Stimulated activated CD8-positive, alpha-beta memory T cell treated with anti-CD3 and anti-CD28 coated beads, Interleukin-12 subunit alpha, Interleukin-12 subunit beta, amount 100 ng/mL, for 24 hours (primary cell): Measurements from ENCODE around the gene MLPH.

Source experiments
- DNase-seq: peaks from one replicate; pipeline ENCODE4 v3.0.0-alpha.2; 2020; ENCODE audit errors: extremely low read depth

Gene MLPH

DNA sequence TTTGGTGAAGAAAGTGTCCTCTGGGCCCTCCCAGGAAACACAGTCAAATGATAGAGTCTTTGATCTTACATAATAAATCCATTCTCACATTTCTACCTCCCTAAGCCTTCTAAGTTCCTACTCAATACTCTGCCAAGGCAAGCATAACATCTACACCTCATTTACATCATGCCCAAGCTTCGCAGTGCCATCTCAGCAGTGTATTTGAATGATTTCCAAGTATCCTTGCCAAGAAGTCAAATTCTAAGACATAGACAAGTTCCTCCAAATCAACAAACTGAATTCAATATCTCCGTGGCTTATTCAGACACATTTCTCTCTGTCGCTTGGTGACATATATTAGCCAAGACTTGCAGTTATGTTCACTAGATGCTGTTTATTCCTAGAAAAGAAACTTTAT lies 8.1 kb upstream of the MLPH start:
- no peak for DNase-seq

GRCh38 chr2:237479747-237480146 lies 7.3 kb upstream of the MLPH start:
- DNase-seq = no peak

DNA sequence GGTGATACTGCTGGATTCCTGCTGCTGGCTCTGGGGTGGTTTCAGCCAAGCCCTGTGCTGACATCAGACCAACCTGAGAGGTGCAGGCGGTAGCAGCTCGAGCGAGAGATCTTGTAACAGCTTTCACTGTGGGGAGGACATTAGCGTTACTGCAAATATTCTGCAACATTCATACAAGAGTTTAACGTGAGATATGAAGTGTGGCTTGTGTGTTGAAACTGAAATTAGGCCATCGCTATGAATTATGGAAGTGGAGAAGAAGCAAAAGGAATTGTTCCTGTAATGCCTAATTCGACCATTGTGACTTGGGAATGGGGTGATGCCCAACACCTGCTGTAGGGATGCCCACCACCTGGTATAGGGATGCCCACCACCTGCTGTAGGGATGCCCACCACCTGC lies 6.5 kb upstream of the MLPH start:
- no peak for DNase-seq

- no peak for DNase-seq
Observed at GRCh38 chr2:237480988-237481525, 6.0 kb upstream of the MLPH start.

GRCh38 chr2:237482485-237482884 lies 4.6 kb upstream of the MLPH start:
- no peak for DNase-seq

GRCh38 chr2:237483018-237483731 lies 3.9 kb upstream of the MLPH start:
- no peak for DNase-seq

- no peak for DNase-seq
Observed at GRCh38 chr2:237485304-237485703, 1.7 kb upstream of the MLPH start.

DNA sequence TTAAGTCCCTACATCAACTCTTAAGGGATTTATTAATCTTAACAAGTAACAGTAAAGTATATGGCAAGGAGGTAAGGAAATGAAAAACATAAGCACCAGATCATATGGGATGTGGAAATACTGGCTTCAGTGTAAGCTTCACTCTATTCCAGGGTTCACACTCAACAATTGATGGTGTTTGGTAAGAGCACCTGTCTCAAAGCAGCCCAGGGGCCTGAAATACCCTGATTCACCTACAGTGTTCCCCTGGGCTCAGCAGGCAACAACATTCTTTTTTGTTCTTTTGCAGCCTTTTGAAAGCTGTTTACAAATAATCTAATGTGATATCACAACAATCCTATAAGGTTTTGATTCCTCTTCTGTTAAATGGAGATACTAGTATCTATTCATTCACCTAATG lies 1.2 kb upstream of the MLPH start:
- DNase-seq = no peak

GRCh38 chr2:237486334-237486818 lies 675 bp upstream of the MLPH start:
- no peak for DNase-seq

- no peak for DNase-seq
Observed at GRCh38 chr2:237487496-237487895, 445 bp downstream of the MLPH start.

GRCh38 chr2:237488295-237488694 lies 1.2 kb downstream of the MLPH start:
- DNase-seq = no peak

DNA sequence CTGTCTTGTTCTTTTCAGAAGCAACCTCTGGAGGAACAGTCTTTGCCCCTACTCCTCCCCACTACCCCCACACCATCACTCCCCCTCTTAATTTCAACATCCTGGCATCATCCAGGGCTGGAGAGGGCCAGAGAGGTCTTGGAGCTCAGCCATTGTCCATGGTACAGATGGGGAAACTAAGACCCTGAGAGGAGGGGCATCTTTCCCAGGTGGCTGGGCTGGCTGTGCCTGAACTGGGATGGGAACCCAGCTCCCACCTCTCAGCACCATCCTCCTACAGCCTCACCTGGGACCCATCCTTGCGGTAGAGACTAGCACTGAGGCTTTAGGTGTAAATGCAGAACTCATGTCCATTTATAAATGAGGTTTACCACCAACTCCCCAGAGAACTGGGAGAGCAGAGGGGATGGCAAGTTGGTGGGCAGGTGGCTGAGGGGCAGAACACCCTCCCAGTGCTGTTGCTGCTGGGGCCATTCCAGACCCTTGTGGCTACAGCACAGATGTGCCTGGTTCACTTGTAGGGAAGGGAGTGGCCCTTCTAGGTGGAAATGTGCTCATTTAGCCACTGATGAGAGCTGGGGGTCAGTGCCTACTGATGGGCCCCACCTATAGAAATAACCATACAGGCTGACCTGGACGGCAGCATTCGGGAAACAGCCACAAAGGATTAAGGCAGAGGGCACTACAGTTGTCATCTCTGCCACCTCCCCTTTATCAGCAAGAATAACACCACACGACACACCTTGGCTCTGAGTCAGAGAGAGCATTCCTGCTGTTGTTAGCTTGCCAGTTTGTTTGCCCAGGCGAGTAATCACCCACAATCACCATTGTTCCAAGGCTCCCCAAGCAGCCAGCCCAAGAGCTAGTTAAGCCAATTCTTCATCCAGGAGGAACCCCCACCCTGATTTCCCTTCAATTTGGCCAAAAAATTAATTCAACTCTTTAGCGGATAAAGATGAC lies 2.1 kb downstream of the MLPH start:
- no peak for DNase-seq

GRCh38 chr2:237490009-237490711 lies 3.1 kb downstream of the MLPH start:
- DNase-seq = no peak

- no peak for DNase-seq
Observed at GRCh38 chr2:237490795-237491194, 3.7 kb downstream of the MLPH start.

DNA sequence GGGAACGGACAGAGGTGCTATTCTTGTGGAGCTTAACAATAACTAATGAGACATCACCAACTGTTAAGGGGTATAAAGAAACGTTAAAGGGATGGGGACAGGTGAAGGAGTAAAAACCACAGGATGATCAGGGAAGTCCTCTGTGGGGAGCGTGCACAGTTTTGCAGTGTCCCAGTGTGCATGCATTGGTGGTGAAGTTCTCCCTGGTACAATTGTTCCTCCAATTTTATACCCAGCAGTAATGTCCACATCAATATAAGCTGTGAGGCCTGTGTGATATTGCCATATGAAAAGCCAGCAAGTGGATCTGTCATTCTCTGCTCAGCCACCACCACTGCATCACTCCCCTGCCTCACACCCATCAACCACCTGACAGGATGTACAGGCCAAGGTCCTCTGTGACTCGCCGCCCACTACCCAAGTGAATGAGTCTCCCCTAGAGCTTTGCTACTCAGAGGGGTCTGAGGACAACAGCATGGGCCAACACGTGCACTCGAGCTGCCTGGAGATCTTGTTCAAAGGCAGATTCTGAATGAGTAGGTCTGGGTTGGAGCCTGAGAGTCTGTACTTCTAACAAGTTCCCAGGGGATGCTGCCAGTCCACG lies 4.6 kb downstream of the MLPH start:
- DNase-seq = no peak

GRCh38 chr2:237492137-237492890 lies 5.3 kb downstream of the MLPH start:
- DNase-seq = no peak

DNA sequence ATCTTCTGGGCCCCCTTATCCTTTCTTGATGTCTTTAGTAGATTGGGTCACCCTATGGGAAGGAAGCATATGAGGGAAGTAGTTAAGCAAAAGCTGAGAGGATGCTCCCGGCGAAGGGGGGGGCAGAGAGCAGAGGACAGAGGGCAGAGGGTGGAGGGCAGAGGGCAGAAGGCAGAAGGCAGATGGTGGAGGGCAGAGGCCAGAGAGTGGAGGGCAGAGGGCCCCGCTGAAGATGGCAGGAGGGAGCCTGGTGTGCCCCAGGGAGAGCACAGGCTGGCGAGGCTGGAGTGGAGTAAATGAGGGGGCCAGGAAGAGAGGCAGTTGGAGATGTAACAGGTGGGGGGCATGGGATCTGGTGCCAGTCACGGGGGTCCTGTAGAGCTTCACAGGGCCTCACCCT lies 7.0 kb downstream of the MLPH start:
- no peak for DNase-seq

DNA sequence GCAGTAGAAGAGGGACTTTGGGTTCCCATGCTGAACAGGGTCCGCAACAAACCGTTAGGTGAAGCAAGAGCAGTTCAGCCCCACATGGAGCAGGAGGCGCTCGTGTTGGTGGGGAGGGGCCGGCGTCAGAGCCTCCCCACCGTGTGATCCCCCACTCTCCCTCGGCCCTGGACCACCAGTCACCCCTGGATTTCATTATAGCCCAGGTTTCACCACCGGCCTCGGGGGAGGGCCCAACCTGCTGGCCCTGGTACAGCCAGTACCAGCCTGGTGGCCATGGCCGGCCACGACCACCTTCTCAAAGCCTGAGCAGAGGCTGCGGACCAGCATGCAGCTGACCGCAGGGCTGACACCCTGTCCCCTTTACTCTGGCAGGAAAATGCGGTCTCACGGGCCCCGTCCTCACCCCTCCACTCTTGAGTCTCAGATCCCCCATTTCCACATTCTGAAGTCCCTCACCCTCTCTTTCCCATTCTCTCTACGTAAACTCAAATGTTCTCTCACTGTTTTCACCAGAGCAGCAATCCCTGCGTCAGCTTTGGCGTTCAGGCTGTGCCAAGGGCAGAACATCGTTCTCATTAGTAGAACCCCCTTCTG lies 8.6 kb downstream of the MLPH start:
- no peak for DNase-seq

DNA sequence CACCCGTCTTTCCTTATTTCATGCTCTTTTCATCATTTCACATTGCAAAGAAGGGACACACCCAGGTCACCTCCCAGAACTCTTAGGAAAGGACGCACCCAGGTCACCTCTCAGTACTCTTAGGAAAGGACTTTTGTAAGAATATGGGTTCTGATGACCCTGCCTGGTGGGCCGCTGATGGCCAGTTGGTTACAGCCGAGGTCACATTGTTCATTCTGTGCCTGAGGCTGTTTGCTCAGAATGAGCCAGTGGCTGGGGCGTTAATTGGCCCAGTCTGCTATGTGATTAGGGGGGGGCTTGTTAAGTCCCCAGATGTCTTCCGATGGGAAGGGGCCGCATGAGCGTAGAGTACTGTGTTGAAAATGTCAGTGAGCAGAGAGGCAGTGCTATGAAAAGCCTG lies 9.4 kb downstream of the MLPH start:
- DNase-seq = no peak
